Measurements from ENCODE around the gene TEX13D.

- TF ChIP-seq, protein P1, sequence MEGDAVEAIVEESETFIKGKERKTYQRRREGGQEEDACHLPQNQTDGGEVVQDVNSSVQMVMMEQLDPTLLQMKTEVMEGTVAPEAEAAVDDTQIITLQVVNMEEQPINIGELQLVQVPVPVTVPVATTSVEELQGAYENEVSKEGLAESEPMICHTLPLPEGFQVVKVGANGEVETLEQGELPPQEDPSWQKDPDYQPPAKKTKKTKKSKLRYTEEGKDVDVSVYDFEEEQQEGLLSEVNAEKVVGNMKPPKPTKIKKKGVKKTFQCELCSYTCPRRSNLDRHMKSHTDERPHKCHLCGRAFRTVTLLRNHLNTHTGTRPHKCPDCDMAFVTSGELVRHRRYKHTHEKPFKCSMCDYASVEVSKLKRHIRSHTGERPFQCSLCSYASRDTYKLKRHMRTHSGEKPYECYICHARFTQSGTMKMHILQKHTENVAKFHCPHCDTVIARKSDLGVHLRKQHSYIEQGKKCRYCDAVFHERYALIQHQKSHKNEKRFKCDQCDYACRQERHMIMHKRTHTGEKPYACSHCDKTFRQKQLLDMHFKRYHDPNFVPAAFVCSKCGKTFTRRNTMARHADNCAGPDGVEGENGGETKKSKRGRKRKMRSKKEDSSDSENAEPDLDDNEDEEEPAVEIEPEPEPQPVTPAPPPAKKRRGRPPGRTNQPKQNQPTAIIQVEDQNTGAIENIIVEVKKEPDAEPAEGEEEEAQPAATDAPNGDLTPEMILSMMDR (IDR thresholded peaks at IDR 0.05): no peak
- TF ChIP-seq POLR2A (IDR thresholded peaks at IDR 0.05) (no peak), EP300 (IDR thresholded peaks at IDR 0.05) (no peak)
Observed at GRCh38 chrX:124362761-124363160, 30.3 kb downstream of the TEX13D start.

Data from tibial nerve (tissue), 4 donors.